Left ventricle myocardium inferior (tissue), 1 donor: Measurements from ENCODE around the gene TYRO3. TPM values are rescaled to one million over a fixed set of nuclear protein-coding genes. Genes with fewer than 3 reads are reported as not detected.

ENCODE experiments used
- DNase-seq: peaks from one replicate; pipeline ENCODE4 v3.0.0-alpha.2; 2020
- H3K27ac ChIP-seq: fragments of 200-600 bp; replicated peaks from 2 replicates; pipeline ENCODE4 v1.8.0; 2021
- H3K27me3 ChIP-seq: fragments of 200-600 bp; 2 replicates; pipeline ENCODE4 v1.8.0; 2021; ENCODE audit warnings: low read depth
- H3K36me3 ChIP-seq: fragments of 200-600 bp; 2 replicates; pipeline ENCODE4 v1.8.0; 2021
- H3K4me1 ChIP-seq: fragments of 200-600 bp; 2 replicates; pipeline ENCODE4 v1.8.0; 2021
- H3K4me3 ChIP-seq: fragments of 200-600 bp; 2 replicates; pipeline ENCODE4 v1.8.0; 2021; ENCODE audit warnings: mild to moderate bottlenecking, moderate library complexity
- H3K9me3 ChIP-seq: fragments of 200-600 bp; replicated peaks from 2 replicates; pipeline ENCODE4 v1.8.0; 2021
- CTCF ChIP-seq: fragments of 200-600 bp; IDR thresholded peaks from 2 replicates; pipeline ENCODE4 v1.8.0; 2021; ENCODE audit warnings: antibody characterized with exemption, mild to moderate bottlenecking, borderline replicate concordance
- intact Hi-C: fragments of 100-400 bp; cut with micrococcal nuclease; formaldehyde crosslinking; loops from one replicate; pipeline ENCODE4 v1.11.0; 2022
- total RNA-seq: library from RNA; stranded (reverse); fragmentation: NEBNext Ultra II Directional; extraction: Animal tissue kit (Norgen Biotek cat#: 25700); gene quantifications from one replicate; pipeline ENCODE4 v1.2.1, GENCODE V29; 2021
- donor health status: DM: no; HTN: yes; CAD: no; lungs with severe emphysema.

Gene TYRO3
- total RNA-seq, 1 donor from 2014 or later: 3.3 TPM

DNA sequence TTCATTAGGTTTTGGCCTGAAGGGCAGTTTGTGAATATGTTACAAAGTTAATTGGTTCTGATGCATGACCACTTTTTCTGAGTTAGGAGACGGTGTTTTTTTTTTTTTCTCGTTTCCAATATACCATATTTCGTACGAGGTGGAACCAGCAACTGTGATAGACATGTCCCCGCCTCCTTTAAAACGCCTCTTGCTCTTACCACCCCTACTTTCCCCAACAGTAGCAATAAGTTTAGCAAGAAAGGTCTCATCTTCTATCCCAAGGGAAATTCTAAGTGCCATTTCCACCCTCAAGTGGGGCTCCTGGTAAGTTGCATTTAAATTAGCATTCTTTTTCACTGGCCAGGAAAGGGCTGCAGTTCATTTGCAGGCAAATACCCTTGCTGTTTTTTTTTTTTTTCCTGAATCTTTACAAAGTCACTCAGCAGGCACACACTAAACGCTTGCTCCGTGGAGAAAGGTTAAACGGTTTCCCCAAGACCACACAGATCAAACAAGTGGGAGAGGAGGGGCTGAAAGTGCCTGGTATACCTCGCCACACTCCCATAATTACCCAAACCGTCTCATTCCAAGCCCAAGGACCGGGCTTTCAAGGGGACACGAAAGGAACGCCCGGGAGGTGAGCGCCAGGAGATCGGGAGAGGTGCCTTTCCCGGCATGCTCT is 61.7 kb downstream of the TYRO3 start:
- intact Hi-C loops: no loop called here
- TF ChIP-seq CTCF: no peak
- Histone ChIP-seq H3K9me3 (peaks cover 19% of the 10 kb centered on the region), H3K36me3 (no peaks in the 10 kb centered on the region), H3K4me3 (peak overlapping the region; percentile 76), H3K27ac (peak overlapping the region; percentile 71), H3K4me1 (peaks cover 16% of the 10 kb centered on the region), H3K27me3 (no peaks in the 10 kb centered on the region)
- no peak for DNase-seq

DNA sequence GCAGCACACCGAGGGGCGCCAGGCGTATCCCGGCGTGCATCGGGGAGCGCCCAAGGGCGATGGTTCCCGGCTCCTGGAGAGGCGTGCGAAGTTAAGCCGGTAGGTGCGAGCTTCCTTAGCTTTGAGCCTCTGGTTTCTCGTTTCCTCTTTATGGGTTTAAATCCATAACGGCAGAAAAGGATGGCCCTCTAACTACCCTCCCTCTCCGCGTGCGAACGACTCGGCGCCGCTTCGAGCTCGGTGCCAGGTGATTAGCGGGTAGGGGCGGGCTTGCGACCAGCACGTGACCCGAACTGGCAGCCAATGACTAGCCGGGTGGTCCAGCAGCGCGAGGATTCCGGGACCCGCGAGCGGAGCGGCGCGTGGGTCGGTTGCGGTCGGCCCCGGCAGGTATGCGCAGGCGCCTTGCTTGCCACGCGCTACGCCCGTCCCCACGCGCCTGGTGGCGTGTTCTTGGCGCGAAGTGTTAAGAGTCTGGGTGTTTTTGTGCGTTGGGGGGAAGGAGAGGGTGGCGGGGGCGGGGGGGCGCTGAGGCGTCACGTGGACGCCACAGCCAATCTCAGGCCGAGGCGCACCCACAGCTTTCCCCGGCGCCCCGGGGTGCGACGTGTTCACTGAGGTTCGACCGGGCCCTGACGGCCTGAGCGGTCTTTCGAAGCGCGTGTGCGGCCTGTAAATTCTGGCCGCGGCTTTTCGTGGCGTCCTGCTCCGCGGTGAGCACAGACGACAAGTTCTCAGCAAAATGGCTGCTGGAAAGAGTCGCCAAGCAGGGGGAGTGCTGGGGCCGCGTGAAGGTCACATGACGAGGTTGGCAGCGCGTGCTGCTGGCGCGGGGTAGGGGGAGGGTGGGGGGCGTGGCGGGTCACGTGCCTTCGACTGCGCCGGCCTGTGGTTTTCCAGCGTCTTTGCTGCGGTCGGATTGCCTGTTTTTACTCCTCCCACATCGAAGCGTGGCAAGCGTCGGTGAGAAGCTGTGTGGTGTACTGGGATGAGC is 62.5 kb downstream of the TYRO3 start:
- peak; percentile 73 for DNase-seq
- peaks cover 19% of the 10 kb centered on the region for H3K9me3 ChIP-seq
- intact Hi-C loops: no loop called here
- no peaks in the 10 kb centered on the region for H3K36me3 ChIP-seq
- H3K4me3 ChIP-seq: peak overlapping the region; percentile 76
- H3K27me3 ChIP-seq: no peaks in the 10 kb centered on the region
- TF ChIP-seq CTCF: no peak
- H3K4me1 ChIP-seq: peaks cover 16% of the 10 kb centered on the region
- H3K27ac ChIP-seq: peak overlapping the region; percentile 71

GRCh38 chr15:41622901-41623300 is 63.9 kb downstream of the TYRO3 start:
- intact Hi-C loops: no loop called here
- TF ChIP-seq CTCF: no peak
- Histone ChIP-seq H3K4me3 (no peak overlapping the region), H3K4me1 (peaks cover 16% of the 10 kb centered on the region), H3K27ac (no peak overlapping the region), H3K27me3 (no peaks in the 10 kb centered on the region), H3K36me3 (no peaks in the 10 kb centered on the region), H3K9me3 (peaks cover 8% of the 10 kb centered on the region)
- no peak for DNase-seq

DNA sequence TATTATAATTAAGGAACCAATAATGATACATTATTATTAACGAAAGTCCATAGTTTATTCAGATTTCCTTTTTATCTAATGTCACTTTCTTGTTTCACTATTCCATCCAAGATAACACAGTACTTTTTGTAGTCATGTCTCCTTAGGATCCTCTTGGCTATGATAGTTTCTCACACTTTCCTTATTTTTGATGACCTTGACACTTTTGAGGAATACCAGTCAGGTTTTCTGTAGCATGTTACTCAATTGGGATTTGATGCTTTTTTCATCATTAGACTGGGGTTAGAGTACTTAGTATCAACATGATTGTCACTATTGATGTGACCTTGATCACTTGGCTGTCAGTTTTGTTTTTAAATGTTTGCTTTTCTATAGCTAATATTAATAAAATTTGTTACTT is 68.2 kb downstream of the TYRO3 start:
- no peak overlapping the region for H3K4me3 ChIP-seq
- no peak for DNase-seq
- intact Hi-C loops: no loop called here
- no peaks in the 10 kb centered on the region for H3K36me3 ChIP-seq
- peaks cover 13% of the 10 kb centered on the region for H3K4me1 ChIP-seq
- no peaks in the 10 kb centered on the region for H3K9me3 ChIP-seq
- TF ChIP-seq CTCF: no peak
- H3K27ac ChIP-seq: no peak overlapping the region
- H3K27me3 ChIP-seq: no peaks in the 10 kb centered on the region

GRCh38 chr15:41629463-41629862 is 70.5 kb downstream of the TYRO3 start:
- DNase-seq: no peak
- Histone ChIP-seq H3K9me3 (no peaks in the 10 kb centered on the region), H3K4me1 (peaks cover 31% of the 10 kb centered on the region), H3K4me3 (no peak overlapping the region), H3K36me3 (no peaks in the 10 kb centered on the region), H3K27me3 (no peaks in the 10 kb centered on the region), H3K27ac (no peak overlapping the region)
- intact Hi-C loops: no loop called here
- no peak for TF ChIP-seq CTCF
